ENCODE measurements around the gene MESP2.
A peak's percentile ranks its signal among the peaks of the same experiment; 100 is the strongest.

The MESP2 gene

DNA sequence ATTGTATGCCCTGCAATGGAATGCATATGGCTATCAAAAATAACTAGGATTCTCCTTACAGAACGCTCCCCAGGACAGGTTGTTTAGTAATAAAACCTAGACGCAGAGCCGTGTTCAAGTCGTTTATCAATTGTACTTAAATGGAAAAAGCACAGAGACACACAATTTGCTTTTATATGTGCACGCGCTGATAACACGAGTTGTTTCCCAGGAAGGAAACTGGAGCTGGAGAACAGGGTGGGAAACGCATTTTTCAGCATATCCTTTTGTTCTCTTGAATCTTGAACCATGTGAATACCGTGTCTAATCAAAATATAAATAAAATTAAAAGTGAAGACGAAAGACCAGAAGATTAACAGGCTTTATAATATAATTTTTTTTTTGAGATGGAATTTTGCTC is 42.2 kb downstream of the MESP2 start:
- no peak for DNase-seq (ENCODE audit: low spot score)

DNA sequence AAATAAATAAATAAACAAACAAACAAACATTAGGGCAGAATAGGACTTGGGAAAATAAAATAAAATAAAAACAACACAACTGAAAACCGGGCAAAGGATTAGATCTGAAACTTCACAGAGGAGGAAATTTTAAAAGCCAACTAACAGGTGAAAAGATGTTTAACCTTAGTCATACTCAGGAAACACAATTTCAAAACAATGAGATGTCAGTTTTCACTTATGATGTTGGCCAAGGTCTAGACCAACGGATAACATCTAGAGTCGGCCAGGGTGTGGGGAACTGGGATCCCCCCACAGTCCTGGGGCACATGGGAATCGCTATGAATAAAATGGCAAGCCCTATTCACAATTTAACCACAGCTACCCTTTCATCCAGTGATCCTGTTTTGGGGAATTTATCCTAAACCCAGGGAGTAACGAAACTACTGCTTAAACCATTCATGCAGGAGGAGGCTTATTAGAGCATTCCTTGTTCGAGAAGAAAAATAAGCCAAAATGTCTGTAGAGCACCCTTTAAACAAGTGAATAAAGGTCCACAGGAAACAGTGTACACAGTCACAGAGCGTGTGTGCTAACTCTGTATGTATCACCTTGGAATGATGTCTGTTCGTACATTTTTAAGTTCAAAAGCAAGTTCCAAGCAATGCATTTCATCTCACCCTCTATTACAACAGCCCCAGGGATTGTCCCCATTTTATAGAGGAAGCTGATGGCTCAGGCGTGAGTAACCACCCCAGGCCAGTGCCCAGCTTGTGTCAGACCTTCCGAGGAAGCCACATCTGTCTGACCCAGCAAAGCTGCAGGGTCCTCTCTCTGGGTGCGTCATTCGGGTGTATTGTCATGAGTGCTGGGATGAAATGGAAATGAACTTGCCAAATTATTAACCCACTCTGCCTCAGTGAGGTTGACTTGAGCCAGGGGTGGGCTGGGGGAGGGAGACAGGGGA is 44.8 kb downstream of the MESP2 start:
- DNase-seq (ENCODE audit: low spot score), result peak; percentile 90

DNA sequence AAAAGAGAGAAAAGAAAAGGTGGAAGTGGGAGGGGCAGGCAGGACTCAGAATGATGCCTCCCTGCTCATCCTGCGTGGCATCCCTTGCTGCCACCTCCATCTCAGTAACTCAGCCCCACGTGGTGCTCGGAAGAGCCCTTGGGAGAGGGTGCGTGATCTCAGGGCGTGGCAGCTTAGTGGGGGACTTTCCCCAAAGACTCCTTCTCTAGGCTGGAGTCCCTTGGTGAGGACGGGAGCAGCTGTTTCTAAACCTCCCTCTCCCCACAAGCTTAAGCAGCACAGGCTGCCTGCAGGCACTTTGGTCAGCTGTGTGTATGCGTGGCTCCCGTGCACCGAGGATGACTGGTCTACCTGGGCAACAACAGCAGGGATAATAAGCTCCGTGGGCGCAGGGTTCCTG is 45.9 kb downstream of the MESP2 start:
- no peak for DNase-seq (ENCODE audit: low spot score)

DNA sequence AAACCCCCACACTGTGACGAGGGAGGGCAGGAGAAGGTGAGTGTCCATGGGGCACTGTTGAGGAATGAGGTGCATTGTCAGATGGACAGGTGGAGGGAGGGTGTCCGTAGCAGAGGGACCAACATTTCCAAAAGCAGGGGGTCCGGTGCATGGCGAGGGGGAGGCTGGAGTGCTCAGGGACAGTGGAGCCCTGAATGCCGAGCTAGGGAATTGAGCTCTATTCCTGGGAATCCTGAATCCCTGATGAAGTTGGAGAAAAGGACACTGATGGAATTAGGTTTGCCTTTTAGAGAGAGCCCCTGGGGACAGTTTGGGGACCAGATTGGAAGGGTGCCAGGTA is 46.4 kb downstream of the MESP2 start:
- no peak for DNase-seq (ENCODE audit: low spot score)

DNA sequence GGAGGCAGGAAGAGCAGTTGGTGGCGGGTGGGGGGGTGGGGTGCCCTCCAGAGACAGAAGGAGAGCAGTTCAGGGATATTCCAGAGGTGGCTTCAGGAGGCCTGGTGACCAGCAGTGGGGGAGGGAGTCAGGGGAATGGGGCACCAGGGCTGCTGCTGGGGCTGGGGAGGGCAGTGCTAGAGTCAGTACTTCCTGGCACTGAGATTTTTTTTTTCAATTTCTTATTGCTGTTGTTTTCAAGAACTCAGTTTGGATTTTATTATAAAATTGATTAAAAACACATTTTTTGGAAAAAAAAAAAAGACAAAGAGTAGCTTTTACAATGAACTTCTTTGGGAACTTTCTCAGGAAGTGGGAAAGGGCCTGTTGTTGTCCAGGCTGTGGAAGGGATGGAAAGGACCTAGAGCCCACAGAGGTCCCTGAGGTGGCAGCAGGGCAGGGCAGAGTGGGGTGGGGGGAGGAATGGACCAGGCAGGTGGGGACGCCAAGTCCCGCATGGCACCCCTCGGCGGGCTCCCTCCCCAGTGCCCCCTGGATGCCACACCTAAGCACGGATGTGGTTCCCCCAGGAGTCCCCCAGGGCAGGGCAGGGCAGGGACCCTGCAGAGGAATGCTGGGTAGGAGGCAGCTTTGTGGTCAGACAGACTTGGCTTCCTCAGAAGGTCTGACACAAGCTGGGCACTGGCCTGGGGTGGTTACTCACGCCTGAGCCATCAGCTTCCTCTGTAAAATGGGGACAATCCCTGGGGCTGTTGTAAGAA is 47.0 kb downstream of the MESP2 start:
- peak; percentile 35 for DNase-seq (ENCODE audit: low spot score)

DNA sequence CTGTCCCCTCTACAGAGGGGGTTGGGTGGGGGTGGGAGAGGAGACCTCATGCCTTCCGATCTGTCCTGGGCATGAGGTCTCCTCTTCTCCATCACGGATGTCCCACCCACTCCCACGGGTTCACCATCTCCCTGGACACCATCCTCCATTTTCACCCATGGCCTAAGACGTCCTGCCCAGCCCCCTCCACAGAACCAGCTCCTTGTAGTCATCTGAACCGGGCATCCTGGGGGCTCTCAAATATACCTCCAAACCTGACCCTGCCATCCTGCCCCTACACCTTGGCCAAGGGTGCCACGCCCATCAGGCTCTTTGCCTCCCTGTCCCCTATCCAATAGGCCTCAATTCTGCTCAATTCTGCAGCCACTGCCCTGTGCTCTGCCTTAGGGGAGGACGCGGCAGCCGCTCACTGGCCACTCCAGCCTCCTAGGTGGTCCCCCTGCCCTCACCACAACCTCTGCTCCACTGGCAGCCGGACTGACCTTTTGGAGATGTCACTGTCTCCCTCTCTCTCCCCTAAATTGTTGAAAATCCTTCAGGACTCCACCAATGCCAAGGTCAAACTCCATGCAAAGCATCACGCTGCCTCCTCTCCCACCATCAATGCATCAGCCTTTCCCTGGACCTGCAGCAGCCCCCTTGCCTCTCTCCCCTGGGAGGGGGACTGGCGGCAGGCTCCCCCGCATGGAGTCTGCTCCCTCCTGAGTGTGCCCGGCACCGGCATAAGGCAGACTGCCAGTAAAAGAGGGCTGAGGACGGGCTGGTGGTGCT is 47.9 kb downstream of the MESP2 start:
- DNase-seq (ENCODE audit: low spot score), result no peak

DNA sequence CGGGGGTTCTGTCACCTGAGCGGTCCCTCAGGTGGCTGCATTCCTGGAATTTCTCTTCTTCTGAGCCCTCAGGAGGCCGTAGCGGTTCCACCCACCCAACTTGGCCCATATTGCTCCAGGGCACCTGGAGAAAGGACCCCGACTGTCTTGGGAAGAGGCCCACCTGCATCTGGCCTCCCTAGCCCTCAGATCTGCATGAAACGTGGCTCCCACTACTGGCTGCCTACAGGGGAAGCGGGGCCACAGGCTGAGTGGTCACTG is 48.4 kb downstream of the MESP2 start:
- DNase-seq (ENCODE audit: low spot score), result no peak

DNA sequence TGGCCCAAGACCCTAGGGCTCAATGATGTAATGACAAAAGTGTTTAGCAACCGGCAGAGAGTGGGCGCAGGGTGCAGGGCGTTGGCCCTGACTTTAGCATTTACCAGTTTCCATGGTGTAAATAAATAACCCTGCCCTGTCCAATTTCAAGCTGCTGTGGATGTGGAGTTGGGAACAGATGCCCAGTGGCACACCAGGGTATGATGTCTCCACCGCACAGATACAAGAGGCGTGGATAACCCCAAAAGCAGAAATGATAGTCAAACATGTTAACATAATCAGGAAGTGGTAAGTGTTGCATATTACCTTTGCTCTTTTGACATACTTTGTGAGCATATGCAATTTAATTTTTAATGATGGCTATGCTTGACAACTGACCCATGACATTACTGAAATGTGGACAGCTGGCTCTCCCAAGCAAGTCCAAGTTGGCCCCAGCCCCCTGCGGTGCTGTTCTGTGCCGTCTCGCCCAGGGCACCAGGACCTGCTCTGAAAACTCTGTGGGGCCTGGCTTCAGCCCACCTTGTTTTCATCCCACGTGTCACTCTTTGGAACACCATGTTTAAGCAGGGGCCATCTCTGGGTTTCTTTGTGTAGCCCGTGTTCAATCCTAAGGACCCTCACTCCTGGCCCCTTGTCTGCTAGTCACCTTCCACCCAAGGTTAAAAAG is 49.3 kb downstream of the MESP2 start:
- no peak for DNase-seq (ENCODE audit: low spot score)

DNA sequence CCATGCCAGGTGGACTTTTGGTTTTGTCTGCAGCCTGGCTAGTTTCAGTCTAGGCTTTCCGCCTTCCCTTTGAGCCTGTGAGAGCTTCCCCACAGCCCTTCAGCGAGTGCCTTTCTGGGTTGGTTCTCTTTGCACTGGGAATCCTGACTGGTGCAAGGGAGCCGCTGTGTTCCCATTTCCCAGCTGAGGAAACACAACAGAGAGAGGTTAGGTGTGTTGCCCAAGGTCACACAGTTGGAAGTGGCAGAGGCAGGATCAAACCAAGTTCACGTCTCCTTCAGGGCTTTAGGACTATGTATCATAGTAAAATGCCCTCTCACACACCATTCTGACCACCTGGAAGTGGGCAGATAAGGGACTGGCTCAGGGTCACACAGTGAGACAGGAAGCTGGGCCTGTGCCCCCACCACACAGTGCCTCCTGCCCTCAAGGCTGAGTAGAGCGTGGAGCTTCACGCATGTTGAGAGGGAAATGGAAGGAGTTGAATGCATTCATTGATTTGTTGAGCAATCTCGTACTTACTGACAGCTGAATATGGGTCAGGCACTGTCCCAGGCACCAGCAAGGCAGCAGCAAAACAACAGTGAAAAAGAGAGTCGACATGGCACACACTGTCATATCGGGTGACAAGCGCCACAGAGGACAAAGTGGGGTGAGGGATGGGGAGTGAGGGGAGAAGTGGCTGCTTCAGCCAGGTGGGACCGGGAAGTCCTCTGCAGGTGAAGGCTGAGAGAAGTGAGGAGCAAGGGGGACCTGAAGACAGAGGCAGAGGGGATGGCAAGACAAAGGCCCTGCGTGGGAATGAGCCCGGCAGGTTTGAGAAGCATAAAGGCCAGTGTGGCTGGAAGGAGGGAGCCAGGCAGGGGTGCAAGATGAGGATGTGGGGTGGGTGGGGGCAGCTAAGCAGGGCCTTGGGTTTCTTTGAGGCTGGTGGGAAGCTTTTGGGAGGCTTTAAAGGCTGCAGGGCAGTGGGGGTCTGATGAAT is 50.8 kb downstream of the MESP2 start:
- no peak for DNase-seq (ENCODE audit: low spot score)

DNA sequence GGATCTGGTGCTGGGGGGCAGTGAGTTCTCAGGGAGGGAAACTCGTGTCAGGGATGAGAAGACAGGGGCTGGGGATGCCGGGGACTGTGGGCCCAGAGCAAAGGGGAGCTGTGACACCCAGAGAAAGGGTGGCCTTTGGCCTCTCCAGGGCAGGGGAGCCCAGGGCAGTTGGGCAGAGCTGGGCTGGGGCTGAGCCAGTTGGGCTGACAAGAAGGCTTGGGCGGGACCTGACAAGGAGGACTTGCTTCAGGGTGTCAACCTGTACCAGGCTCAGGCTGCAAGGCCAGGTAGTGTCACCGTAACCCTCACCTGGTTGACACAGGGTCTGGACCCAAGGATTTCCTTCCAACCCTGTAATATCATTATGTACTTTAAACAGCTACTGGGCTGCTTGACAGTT is 51.7 kb downstream of the MESP2 start:
- no peak for DNase-seq (ENCODE audit: low spot score)

All from RKO (cell line).